GM12878 (cell line): Measurements from ENCODE around the gene MGAT4C. TPM values are rescaled to one million over a fixed set of nuclear protein-coding genes. Genes with fewer than 3 reads are reported as not detected.

Experiments
- ATAC-seq: fragments of 200-7000 bp; cut with Tn5 transposase; 3 replicates; pipeline ENCODE4 v1.9.1; 2020; ENCODE audit warnings: mild to moderate bottlenecking, moderate library complexity
- BruUV-seq: library from RNA; stranded (reverse); fragments of 400-500 nt; replicated peaks from 2 replicates; lab custom pipeline; 2021; lab: Mats Ljungman, UMichigan
- CTCF ChIA-PET: fragments of 300-600 bp; sonication (Branson Sonifier 250); formaldehyde crosslinking; extraction: SDS; loops from one replicate; lab custom pipeline; 2021; ENCODE audit warnings: inconsistent platforms; lab: Yijun Ruan, JAX
- POLR2A ChIA-PET: fragments of 350-600 bp; formaldehyde crosslinking; extraction: SDS; loops from one replicate; lab custom pipeline; 2021; ENCODE audit warnings: inconsistent platforms; lab: Charles Lee
- RAD21 ChIA-PET: fragments of 300-600 bp; sonication (Branson Sonifier 250); formaldehyde crosslinking; loops from one replicate; lab custom pipeline; 2023; ENCODE audit warnings: antibody characterized with exemption; ENCODE audit not compliant: unreplicated experiment; lab: Charles Lee
- SMC1A ChIA-PET: fragments of 300-600 bp; sonication (Branson Sonifier 250); formaldehyde crosslinking; loops from one replicate; lab custom pipeline; 2023; ENCODE audit not compliant: unreplicated experiment, uncharacterized antibody; lab: Charles Lee
- DNase-seq: peaks from one replicate; pipeline ENCODE4 v3.0.0-alpha.2; 2011; ENCODE audit warnings: low read depth, low spot score
- FAIRE-seq: peaks from 3 replicates; lab custom pipeline; 2011; peaks lifted over from hg19 to GRCh38; lab: Jason Lieb, UNC
- H2AFZ ChIP-seq: 2 replicates; pipeline ENCODE4 v1.6.0; 2011; ENCODE audit warnings: low read depth, low read length, control low read depth; ENCODE audit not compliant: control insufficient read depth
- H3K27ac ChIP-seq: 2 replicates; pipeline ENCODE4 v1.5.1; 2011; ENCODE audit warnings: control low read depth; ENCODE audit not compliant: control insufficient read depth, insufficient read depth
- H3K27me3 ChIP-seq, 2 experiments: replicated peaks in 1 of 2; 2 replicates each; pipeline versions ENCODE4 v1.6.0 to v1.6.1; 2011; ENCODE audit warnings: low read length in 1 of 2; ENCODE audit not compliant: control insufficient read depth in 2 of 2, insufficient read depth in 2 of 2
- H3K36me3 ChIP-seq, 2 experiments: 2 replicates each; pipeline ENCODE4 v1.5.1; 2011; ENCODE audit warnings: low read length in 1 of 2; ENCODE audit not compliant: control insufficient read depth in 2 of 2, insufficient read depth in 2 of 2
- H3K4me1 ChIP-seq: 2 replicates; pipeline ENCODE4 v1.6.1; 2011; ENCODE audit warnings: mild to moderate bottlenecking, low read length, moderate library complexity, mixed read lengths; ENCODE audit not compliant: control insufficient read depth, insufficient read depth
- H3K4me2 ChIP-seq: 2 replicates; pipeline ENCODE4 v1.6.0; 2011; ENCODE audit warnings: control low read depth; ENCODE audit not compliant: control insufficient read depth, insufficient read depth
- H3K4me3 ChIP-seq: fragments of 200-600 bp; sonication (generic); 2 replicates; pipeline ENCODE4 v1.5.1; 2016
- H3K79me2 ChIP-seq: 2 replicates; pipeline ENCODE4 v1.6.0; 2011; ENCODE audit warnings: low read length; ENCODE audit not compliant: control insufficient read depth, insufficient read depth
- H3K9ac ChIP-seq: 2 replicates; pipeline ENCODE4 v1.8.0; 2011; ENCODE audit warnings: low read length, control low read depth, mixed read lengths; ENCODE audit not compliant: control insufficient read depth, insufficient read depth
- H3K9me3 ChIP-seq: replicated peaks from 3 replicates; pipeline ENCODE4 v1.5.1; 2011; ENCODE audit warnings: mild to moderate bottlenecking, low read length; ENCODE audit not compliant: control insufficient read depth, insufficient read depth
- H4K20me1 ChIP-seq: 2 replicates; pipeline ENCODE4 v1.6.0; 2011; ENCODE audit not compliant: control insufficient read depth, insufficient read depth
- BCLAF1 ChIP-seq: fragments of 450-650 bp; IDR thresholded peaks from 2 replicates; pipeline ENCODE4 v1.6.1; 2017; ENCODE audit warnings: antibody characterized with exemption, mild to moderate bottlenecking, moderate library complexity
- CUX1 ChIP-seq: IDR thresholded peaks from 2 replicates; pipeline ENCODE4 v1.6.1; 2012; ENCODE audit warnings: improper control_type of control experiment, low read depth, low read length; ENCODE audit not compliant: insufficient replicate concordance
- ESRRA ChIP-seq: IDR thresholded peaks from 2 replicates; pipeline ENCODE4 v1.6.1; 2012; ENCODE audit warnings: mild to moderate bottlenecking, low read length, improper control_type of control experiment
- IRF4 ChIP-seq: IDR thresholded peaks from 2 replicates; pipeline ENCODE4 v1.6.1; 2011; ENCODE audit warnings: low read depth, low read length
- KLF5 ChIP-seq: fragments of 450-650 bp; IDR thresholded peaks from 2 replicates; pipeline ENCODE4 v1.6.1; 2014; ENCODE audit warnings: mild to moderate bottlenecking; ENCODE audit not compliant: partially characterized antibody
- MYB ChIP-seq: fragments of 150-350 bp; IDR thresholded peaks from 2 replicates; pipeline ENCODE4 v1.6.1; 2014; ENCODE audit warnings: mild to moderate bottlenecking, low read depth, low read length, borderline replicate concordance
- NFIC ChIP-seq: IDR thresholded peaks from 2 replicates; pipeline ENCODE4 v1.6.1; 2012; ENCODE audit warnings: low read depth, mild to moderate bottlenecking, inconsistent platforms, low read length, moderate library complexity
- NFXL1 ChIP-seq: fragments of 450-650 bp; IDR thresholded peaks from 2 replicates; pipeline ENCODE4 v1.6.1; 2017; ENCODE audit warnings: antibody characterized with exemption, mild to moderate bottlenecking, borderline replicate concordance
- PRDM15 ChIP-seq: fragments of 450-650 bp; formaldehyde crosslinking; IDR thresholded peaks from 2 replicates; pipeline ENCODE4 v1.4.0; 2020; ENCODE audit warnings: mild to moderate bottlenecking, moderate library complexity
- RUNX3 ChIP-seq: IDR thresholded peaks from 2 replicates; pipeline ENCODE4 v1.6.1; 2012; ENCODE audit warnings: low read length, inconsistent platforms
- SIN3A ChIP-seq: IDR thresholded peaks from 2 replicates; pipeline ENCODE4 v1.6.1; 2012; ENCODE audit warnings: low read depth, low read length, improper control_type of control experiment
- WGBS: methylation state at CpG from one replicate; pipeline ENCODE4 v1.1.6; 2016; ENCODE audit warnings: low lambda C conversion rate; ENCODE audit not compliant: insufficient replicate concordance, insufficient coverage; ENCODE audit errors: missing lambda C conversion rate; 5-methylcytosine and 5-hydroxymethylcytosine counted together
- in situ Hi-C: fragments of 300-500 bp; cut with MboI; formaldehyde crosslinking; loops from 9 replicates; pipeline ENCODE4 v1.14.3; 2018; ENCODE audit warnings: mixed read lengths
- intact Hi-C: fragments of 100-400 bp; cut with micrococcal nuclease; formaldehyde crosslinking; loops from one replicate; pipeline ENCODE4 v1.14.2; 2022; ENCODE audit not compliant: unreplicated experiment
- polyA plus RNA-seq, 11 experiments: library from polyadenylated mRNA; depleted of rRNA in 4 of 11; unstranded in 6 of 11; stranded (reverse) in 5 of 11; fragments of >200 nt; fragmentation: Nextera tagmentation in 4 of 11; fragmentation: Illumina TruSeq in 1 of 11; extraction: Ambion mirVana in 4 of 11; extraction: Trizol in 1 of 11; gene quantifications; 1 replicate in 1 of 11; 2 replicates in 10 of 11; pipeline versions ENCODE4 v1.2.1 to v1.2.3, GENCODE V29; 2011 to 2016; ENCODE audit warnings: inconsistent platforms in 2 of 11, missing spikeins in 2 of 11, low read depth in 1 of 11
- total RNA-seq, 4 experiments: library from RNA; depleted of rRNA in 3 of 4; stranded (reverse); fragments of >200 nt in 3 of 4; fragmentation: Illumina TruSeq in 1 of 4; extraction: Trizol in 1 of 4; gene quantifications; 2 replicates each; pipeline versions ENCODE4 v1.2.1 to v1.2.3, GENCODE V29; 2013 to 2021

MGAT4C gene
- total and polyA plus RNA-seq, 10 of the 15 experiments (the other 5 are each of a cell fraction or from before 2014, with no cell fraction given): not detected

- TF ChIP-seq BCLAF1 (no peak), KLF5 (no peak), NFIC (no peak), IRF4 (no peak), RUNX3 (no peak)
These were observed 19.2 kb upstream of the MGAT4C start (continued) for GRCh38 chr12:86275356-86275755.

- Histone ChIP-seq H3K4me3 (no peak overlapping the region), H3K27ac (no peak overlapping the region), H2AFZ (no peak overlapping the region), H3K4me1 (no peaks in the 10 kb centered on the region), H3K9me3 (no peaks in the 10 kb centered on the region), H3K36me3 (no peaks in the 10 kb centered on the region), H3K9ac (no peak overlapping the region), H4K20me1 (no peaks in the 10 kb centered on the region), H3K4me2 (no peak overlapping the region), H3K27me3 (no peaks in the 10 kb centered on the region), H3K79me2 (no peaks in the 10 kb centered on the region)
- WGBS: 39% methylated on average over 5 of the region's 5 CpGs
- DNase-seq (no peak), FAIRE-seq (no peak), ATAC-seq (no peak)
- SMC1A ChIA-PET: no interaction called here
- intact Hi-C loops (no loop called here), in situ Hi-C loops (no loop called here)
- no TSS peak for BruUV-seq
- RAD21 ChIA-PET: no interaction called here
- CTCF ChIA-PET: no interaction called here
- POLR2A ChIA-PET: no interaction called here
- TF ChIP-seq ESRRA: no peak
- no peak for TF ChIP-seq NFXL1
- TF ChIP-seq CUX1: no peak
- no peak for TF ChIP-seq SIN3A
- no peak for TF ChIP-seq KLF5
- no peak for TF ChIP-seq MYB
- no peak for TF ChIP-seq PRDM15
These were observed 9.1 kb upstream of the MGAT4C start for GRCh38 chr12:86265329-86265695.
